Neural cell (in vitro differentiated cells): Measurements from ENCODE around the gene HEXIM2. TPM values are rescaled to one million over a fixed set of nuclear protein-coding genes. Genes with fewer than 3 reads are reported as not detected.

Source experiments
- H2AFZ ChIP-seq: fragments of 200-600, 300-800 bp; sonication (generic), shearing (Covaris generic); 2 replicates; pipeline ENCODE4 v1.6.0; 2014; ENCODE audit warnings: low read depth, mild to moderate bottlenecking, antibody characterized with exemption, low read length, moderate library complexity
- H3F3A ChIP-seq: fragments of 200-600 bp; shearing (Covaris generic); 2 replicates; pipeline ENCODE4 v1.6.1; 2016; ENCODE audit warnings: mild to moderate bottlenecking, moderate library complexity, mixed read lengths, antibody characterized with exemption, low read length; ENCODE audit not compliant: insufficient read depth, poor library complexity, severe bottlenecking
- H3K27ac ChIP-seq: fragments of 200-600, 300-800 bp; sonication (generic), shearing (Covaris generic); 2 replicates; pipeline ENCODE4 v1.5.1; 2014; ENCODE audit warnings: mild to moderate bottlenecking, low read length, moderate library complexity
- H3K27me3 ChIP-seq: fragments of 300-800, 200-600 bp; sonication (generic), shearing (Covaris generic); 2 replicates; pipeline ENCODE4 v1.6.0; 2014; ENCODE audit warnings: mild to moderate bottlenecking, low read depth, low read length, moderate library complexity; ENCODE audit not compliant: insufficient read depth
- H3K36me3 ChIP-seq: fragments of 300-800, 200-600 bp; sonication (generic), shearing (Covaris generic); 2 replicates; pipeline ENCODE4 v1.5.1; 2014; ENCODE audit warnings: mild to moderate bottlenecking, antibody characterized with exemption, low read length, moderate library complexity; ENCODE audit not compliant: insufficient read depth
- H3K4me2 ChIP-seq: fragments of 300-800, 200-600 bp; sonication (generic), shearing (Covaris generic); 2 replicates; pipeline ENCODE4 v1.6.0; 2014; ENCODE audit warnings: mild to moderate bottlenecking, low read length
- H3K4me3 ChIP-seq: fragments of 300-800, 200-600 bp; sonication (generic), shearing (Covaris generic); 2 replicates; pipeline ENCODE4 v1.5.1; 2014; ENCODE audit warnings: mild to moderate bottlenecking, low read length, moderate library complexity
- H3K79me2 ChIP-seq: fragments of 200-600 bp; shearing (Covaris generic); replicated peaks from 2 replicates; pipeline ENCODE4 v1.6.0; 2014; ENCODE audit warnings: mild to moderate bottlenecking, low read length, moderate library complexity; ENCODE audit not compliant: insufficient read depth
- H3K9ac ChIP-seq: fragments of 300-800, 200-600 bp; sonication (generic), shearing (Covaris generic); 2 replicates; pipeline ENCODE4 v1.6.1; 2016; ENCODE audit warnings: mild to moderate bottlenecking, low read length, mixed read lengths
- H3K9me2 ChIP-seq: fragments of 200-600 bp; shearing (Covaris generic); 2 replicates; pipeline ENCODE4 v1.6.1; 2016; ENCODE audit warnings: mild to moderate bottlenecking, low read length, mixed read lengths; ENCODE audit not compliant: insufficient read depth
- H3K9me3 ChIP-seq: fragments of 200-600, 300-800 bp; sonication (generic), shearing (Covaris generic); 2 replicates; pipeline ENCODE4 v1.6.1; 2016; ENCODE audit warnings: mild to moderate bottlenecking, mixed run types, low read length, moderate library complexity, mixed read lengths
- H4K20me1 ChIP-seq: fragments of 200-600 bp; shearing (Covaris generic); 2 replicates; pipeline ENCODE4 v1.6.1; 2016; ENCODE audit warnings: mild to moderate bottlenecking, mixed run types; ENCODE audit not compliant: insufficient read depth
- CTCF ChIP-seq: fragments of 450-650 bp; IDR thresholded peaks from 2 replicates; pipeline ENCODE4 v1.5.1; 2014; ENCODE audit warnings: antibody characterized with exemption, mild to moderate bottlenecking, moderate library complexity; ENCODE audit not compliant: poor library complexity, severe bottlenecking
- EP300 ChIP-seq: fragments of 450-650 bp; conservative IDR thresholded peaks from 2 replicates; pipeline ENCODE4 v1.6.1; 2014; ENCODE audit warnings: antibody characterized with exemption, mild to moderate bottlenecking, moderate library complexity; ENCODE audit not compliant: poor library complexity, severe bottlenecking
- EZH2 ChIP-seq: fragments of 200-600, 300-800 bp; shearing (Covaris generic), sonication (generic); IDR thresholded peaks from 2 replicates; pipeline ENCODE4 v1.6.1; 2014; ENCODE audit warnings: antibody characterized with exemption, low read length, borderline replicate concordance, mild to moderate bottlenecking; ENCODE audit not compliant: insufficient read depth, poor library complexity, severe bottlenecking
- MXI1 ChIP-seq: fragments of 450-650 bp; conservative IDR thresholded peaks from 2 replicates; pipeline ENCODE4 v1.6.1; 2014; ENCODE audit warnings: antibody characterized with exemption, mild to moderate bottlenecking; ENCODE audit not compliant: poor library complexity, severe bottlenecking
- POLR2AphosphoS5 ChIP-seq: IDR thresholded peaks from 2 replicates; pipeline ENCODE4 v1.6.1; 2012
- RAD21 ChIP-seq: fragments of 450-650 bp; conservative IDR thresholded peaks from 2 replicates; pipeline ENCODE4 v1.6.1; 2014; ENCODE audit warnings: antibody characterized with exemption, mild to moderate bottlenecking, moderate library complexity
- SMC3 ChIP-seq: fragments of 450-650 bp; conservative IDR thresholded peaks from 2 replicates; pipeline ENCODE4 v1.6.1; 2014; ENCODE audit warnings: antibody characterized with exemption, mild to moderate bottlenecking, moderate library complexity; ENCODE audit not compliant: poor library complexity
- TAF1 ChIP-seq: IDR thresholded peaks from 2 replicates; pipeline ENCODE4 v1.6.1; 2012; ENCODE audit warnings: low read depth
- polyA plus RNA-seq: library from polyadenylated mRNA; depleted of rRNA; stranded (reverse); fragments of >200 nt; gene quantifications from 2 replicates; pipeline ENCODE4 v1.2.3, GENCODE V29; 2014
- TF ChIP-seq, protein P1 (sequence below): IDR thresholded peaks from 2 replicates; pipeline ENCODE4 v1.6.1; 2012; ENCODE audit warnings: borderline replicate concordance

HEXIM2 gene
- polyA plus RNA-seq, 1 donor from 2014 or later: 13.9 TPM

- no peaks in the 10 kb centered on the region for H4K20me1 ChIP-seq
Observed at GRCh38 chr17:45137561-45138305, 23.9 kb upstream of the HEXIM2 start.

DNA sequence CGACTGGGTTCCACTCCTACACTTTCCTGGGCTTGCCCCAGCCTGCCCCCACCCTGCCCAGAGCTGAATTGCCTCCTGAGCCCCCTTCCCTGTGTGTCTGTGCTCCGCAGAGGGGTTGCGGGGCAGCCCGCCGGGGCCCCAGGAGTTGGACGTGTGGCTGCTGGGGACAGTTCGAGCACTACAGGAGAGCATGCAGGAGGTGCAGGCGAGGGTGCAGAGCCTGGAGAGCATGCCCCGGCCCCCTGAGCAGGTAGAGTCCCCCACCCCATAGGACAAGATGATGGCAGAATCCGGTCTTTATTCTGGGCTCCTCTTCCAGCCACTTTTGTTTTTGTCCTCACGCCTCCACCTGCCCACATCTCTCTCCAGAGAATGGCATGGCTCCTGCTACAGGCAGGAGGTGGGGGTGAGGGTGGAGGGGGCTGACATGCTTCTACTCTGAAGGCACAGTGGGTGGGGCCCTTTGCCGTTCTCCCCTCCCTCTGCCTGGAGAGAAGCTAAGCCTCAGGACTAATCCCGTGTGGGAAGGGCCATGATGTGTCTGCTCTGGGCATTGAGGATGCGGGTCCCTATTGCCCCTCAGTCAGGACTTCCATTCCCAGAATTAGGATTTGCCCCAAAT is 22.7 kb upstream of the HEXIM2 start:
- H2AFZ ChIP-seq: no peak overlapping the region
- H3K4me2 ChIP-seq: no peak overlapping the region
- no peaks in the 10 kb centered on the region for H3K9me3 ChIP-seq
- no peaks in the 10 kb centered on the region for H4K20me1 ChIP-seq
- H3K27ac ChIP-seq: no peak overlapping the region
- no peaks in the 10 kb centered on the region for H3K36me3 ChIP-seq
- H3K79me2 ChIP-seq: no peaks in the 10 kb centered on the region
- no peaks in the 10 kb centered on the region for H3K9me2 ChIP-seq
- no peak overlapping the region for H3K9ac ChIP-seq
- no peaks in the 10 kb centered on the region for H3K27me3 ChIP-seq
- H3K4me3 ChIP-seq: no peak overlapping the region
- no peaks in the 10 kb centered on the region for H3F3A ChIP-seq
- TF ChIP-seq TAF1 (no peak), RAD21 (no peak), CTCF (no peak), SMC3 (no peak), POLR2AphosphoS5 (no peak), MXI1 (no peak)
- TF ChIP-seq, protein P1, sequence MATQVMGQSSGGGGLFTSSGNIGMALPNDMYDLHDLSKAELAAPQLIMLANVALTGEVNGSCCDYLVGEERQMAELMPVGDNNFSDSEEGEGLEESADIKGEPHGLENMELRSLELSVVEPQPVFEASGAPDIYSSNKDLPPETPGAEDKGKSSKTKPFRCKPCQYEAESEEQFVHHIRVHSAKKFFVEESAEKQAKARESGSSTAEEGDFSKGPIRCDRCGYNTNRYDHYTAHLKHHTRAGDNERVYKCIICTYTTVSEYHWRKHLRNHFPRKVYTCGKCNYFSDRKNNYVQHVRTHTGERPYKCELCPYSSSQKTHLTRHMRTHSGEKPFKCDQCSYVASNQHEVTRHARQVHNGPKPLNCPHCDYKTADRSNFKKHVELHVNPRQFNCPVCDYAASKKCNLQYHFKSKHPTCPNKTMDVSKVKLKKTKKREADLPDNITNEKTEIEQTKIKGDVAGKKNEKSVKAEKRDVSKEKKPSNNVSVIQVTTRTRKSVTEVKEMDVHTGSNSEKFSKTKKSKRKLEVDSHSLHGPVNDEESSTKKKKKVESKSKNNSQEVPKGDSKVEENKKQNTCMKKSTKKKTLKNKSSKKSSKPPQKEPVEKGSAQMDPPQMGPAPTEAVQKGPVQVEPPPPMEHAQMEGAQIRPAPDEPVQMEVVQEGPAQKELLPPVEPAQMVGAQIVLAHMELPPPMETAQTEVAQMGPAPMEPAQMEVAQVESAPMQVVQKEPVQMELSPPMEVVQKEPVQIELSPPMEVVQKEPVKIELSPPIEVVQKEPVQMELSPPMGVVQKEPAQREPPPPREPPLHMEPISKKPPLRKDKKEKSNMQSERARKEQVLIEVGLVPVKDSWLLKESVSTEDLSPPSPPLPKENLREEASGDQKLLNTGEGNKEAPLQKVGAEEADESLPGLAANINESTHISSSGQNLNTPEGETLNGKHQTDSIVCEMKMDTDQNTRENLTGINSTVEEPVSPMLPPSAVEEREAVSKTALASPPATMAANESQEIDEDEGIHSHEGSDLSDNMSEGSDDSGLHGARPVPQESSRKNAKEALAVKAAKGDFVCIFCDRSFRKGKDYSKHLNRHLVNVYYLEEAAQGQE: no peak

More at GRCh38 chr17:45137561-45138305, 23.9 kb upstream of the HEXIM2 start:
- TF ChIP-seq EP300 (no peak), RAD21 (no peak), MXI1 (no peak), SMC3 (no peak), TAF1 (no peak), CTCF (no peak), EZH2 (no peak), POLR2AphosphoS5 (no peak)
- TF ChIP-seq, protein P1: no peak
- H3K4me3 ChIP-seq: no peak overlapping the region
- no peak overlapping the region for H3K4me2 ChIP-seq
- no peaks in the 10 kb centered on the region for H3K9me3 ChIP-seq
- no peaks in the 10 kb centered on the region for H3F3A ChIP-seq
- no peak overlapping the region for H3K27ac ChIP-seq
- no peaks in the 10 kb centered on the region for H3K9me2 ChIP-seq
- no peaks in the 10 kb centered on the region for H3K36me3 ChIP-seq
- H3K27me3 ChIP-seq: no peaks in the 10 kb centered on the region
- no peak overlapping the region for H2AFZ ChIP-seq
- H3K79me2 ChIP-seq: no peaks in the 10 kb centered on the region
- no peak overlapping the region for H3K9ac ChIP-seq
